ENCODE results near the gene MAD1L1. TPM values are rescaled to one million over a fixed set of nuclear protein-coding genes. Genes with fewer than 3 reads are reported as not detected.

MAD1L1 gene
- total RNA-seq, 1 donor from 2014 or later, result 32.7 TPM

GRCh38 chr7:1809070-1809469, 423.7 kb downstream of the MAD1L1 start:
- Mint-ChIP-seq H3K4me3 (ENCODE audit: unreplicated experiment) (no peak overlapping the region), H3K27me3 (ENCODE audit: unreplicated experiment) (peaks cover 7% of the 10 kb centered on the region), H3K27ac (ENCODE audit: unreplicated experiment) (no peak overlapping the region), H3K4me1 (ENCODE audit: unreplicated experiment) (no peaks in the 10 kb centered on the region), H3K9me3 (ENCODE audit: unreplicated experiment) (no peaks in the 10 kb centered on the region), H3K36me3 (ENCODE audit: unreplicated experiment) (no peaks in the 10 kb centered on the region)
- peak; percentile 81 for DNase-seq (ENCODE audit: extremely low spot score, unreplicated experiment)
- TF ChIP-seq, protein P1, sequence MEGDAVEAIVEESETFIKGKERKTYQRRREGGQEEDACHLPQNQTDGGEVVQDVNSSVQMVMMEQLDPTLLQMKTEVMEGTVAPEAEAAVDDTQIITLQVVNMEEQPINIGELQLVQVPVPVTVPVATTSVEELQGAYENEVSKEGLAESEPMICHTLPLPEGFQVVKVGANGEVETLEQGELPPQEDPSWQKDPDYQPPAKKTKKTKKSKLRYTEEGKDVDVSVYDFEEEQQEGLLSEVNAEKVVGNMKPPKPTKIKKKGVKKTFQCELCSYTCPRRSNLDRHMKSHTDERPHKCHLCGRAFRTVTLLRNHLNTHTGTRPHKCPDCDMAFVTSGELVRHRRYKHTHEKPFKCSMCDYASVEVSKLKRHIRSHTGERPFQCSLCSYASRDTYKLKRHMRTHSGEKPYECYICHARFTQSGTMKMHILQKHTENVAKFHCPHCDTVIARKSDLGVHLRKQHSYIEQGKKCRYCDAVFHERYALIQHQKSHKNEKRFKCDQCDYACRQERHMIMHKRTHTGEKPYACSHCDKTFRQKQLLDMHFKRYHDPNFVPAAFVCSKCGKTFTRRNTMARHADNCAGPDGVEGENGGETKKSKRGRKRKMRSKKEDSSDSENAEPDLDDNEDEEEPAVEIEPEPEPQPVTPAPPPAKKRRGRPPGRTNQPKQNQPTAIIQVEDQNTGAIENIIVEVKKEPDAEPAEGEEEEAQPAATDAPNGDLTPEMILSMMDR (IDR thresholded peaks at IDR 0.05), result no peak

- Mint-ChIP-seq H3K9me3 (ENCODE audit: unreplicated experiment) (no peaks in the 10 kb centered on the region), H3K4me1 (ENCODE audit: unreplicated experiment) (no peaks in the 10 kb centered on the region), H3K27ac (ENCODE audit: unreplicated experiment) (no peak overlapping the region), H3K4me3 (ENCODE audit: unreplicated experiment) (no peak overlapping the region), H3K36me3 (ENCODE audit: unreplicated experiment) (no peaks in the 10 kb centered on the region), H3K27me3 (ENCODE audit: unreplicated experiment) (peaks cover 7% of the 10 kb centered on the region)
- TF ChIP-seq, protein P1 (IDR thresholded peaks at IDR 0.05), result no peak
- peak; percentile 66 for DNase-seq (ENCODE audit: extremely low spot score, unreplicated experiment)
These were observed 424.7 kb downstream of the MAD1L1 start for GRCh38 chr7:1807821-1808600.

- TF ChIP-seq, protein P1 (IDR thresholded peaks at IDR 0.05), result no peak
- H3K4me3 Mint-ChIP-seq (ENCODE audit: unreplicated experiment), result no peak overlapping the region
- H3K9me3 Mint-ChIP-seq (ENCODE audit: unreplicated experiment), result no peaks in the 10 kb centered on the region
- no peaks in the 10 kb centered on the region for H3K36me3 Mint-ChIP-seq (ENCODE audit: unreplicated experiment)
- H3K4me1 Mint-ChIP-seq (ENCODE audit: unreplicated experiment), result no peaks in the 10 kb centered on the region
- DNase-seq (ENCODE audit: extremely low spot score, unreplicated experiment), result peak; percentile 74
- peaks cover 17% of the 10 kb centered on the region for H3K27me3 Mint-ChIP-seq (ENCODE audit: unreplicated experiment)
- no peak overlapping the region for H3K27ac Mint-ChIP-seq (ENCODE audit: unreplicated experiment)
These were observed 426.4 kb downstream of the MAD1L1 start for GRCh38 chr7:1806354-1806753.

GRCh38 chr7:1804310-1804709, 428.4 kb downstream of the MAD1L1 start:
- peak; percentile 60 for DNase-seq (ENCODE audit: extremely low spot score, unreplicated experiment)
- Mint-ChIP-seq H3K27me3 (ENCODE audit: unreplicated experiment) (peaks cover 22% of the 10 kb centered on the region), H3K36me3 (ENCODE audit: unreplicated experiment) (no peaks in the 10 kb centered on the region), H3K4me1 (ENCODE audit: unreplicated experiment) (no peaks in the 10 kb centered on the region), H3K27ac (ENCODE audit: unreplicated experiment) (no peak overlapping the region), H3K9me3 (ENCODE audit: unreplicated experiment) (no peaks in the 10 kb centered on the region), H3K4me3 (ENCODE audit: unreplicated experiment) (no peak overlapping the region)
- TF ChIP-seq, protein P1 (IDR thresholded peaks at IDR 0.05), result no peak

GRCh38 chr7:1802899-1803298, 429.8 kb downstream of the MAD1L1 start:
- Mint-ChIP-seq H3K27ac (ENCODE audit: unreplicated experiment) (no peak overlapping the region), H3K4me1 (ENCODE audit: unreplicated experiment) (no peaks in the 10 kb centered on the region), H3K9me3 (ENCODE audit: unreplicated experiment) (no peaks in the 10 kb centered on the region), H3K27me3 (ENCODE audit: unreplicated experiment) (peaks cover 27% of the 10 kb centered on the region), H3K4me3 (ENCODE audit: unreplicated experiment) (no peak overlapping the region), H3K36me3 (ENCODE audit: unreplicated experiment) (no peaks in the 10 kb centered on the region)
- peak; percentile 62 for DNase-seq (ENCODE audit: extremely low spot score, unreplicated experiment)
- TF ChIP-seq, protein P1 (IDR thresholded peaks at IDR 0.05), result no peak

Measured in osteocyte (in vitro differentiated cells).